WTC11 (cell line): Measurements from ENCODE around the gene THEM5.

ENCODE experiments used
- CREB1 ChIP-seq: sonication (generic); formaldehyde crosslinking; IDR thresholded peaks from 2 replicates; pipeline ENCODE4 v1.8.0; 2023; ENCODE audit warnings: mild to moderate bottlenecking, missing genetic modification reagents
- ETV6 ChIP-seq: sonication (generic); formaldehyde crosslinking; IDR thresholded peaks from 2 replicates; pipeline ENCODE4 v1.8.1; 2022; ENCODE audit warnings: mild to moderate bottlenecking, missing genetic modification reagents
- FOXP1 ChIP-seq: sonication (generic); formaldehyde crosslinking; IDR thresholded peaks from 2 replicates; pipeline ENCODE4 v1.8.0; 2022; ENCODE audit warnings: missing genetic modification reagents, mild to moderate bottlenecking, moderate library complexity, borderline replicate concordance
- GTF2I ChIP-seq: fragments of 250-450 bp; sonication (Bioruptor Pico); conservative IDR thresholded peaks from 2 replicates; pipeline ENCODE4 v1.4.0; 2021; ENCODE audit warnings: mild to moderate bottlenecking
- NR2C2 ChIP-seq: sonication (generic); formaldehyde crosslinking; IDR thresholded peaks from 2 replicates; pipeline ENCODE4 v1.8.0; 2022; ENCODE audit warnings: mild to moderate bottlenecking, missing genetic modification reagents
- PRRX2 ChIP-seq: fragments of 250-450 bp; sonication (Bioruptor Pico); IDR thresholded peaks from 2 replicates; pipeline ENCODE4 v1.8.0; 2021; ENCODE audit warnings: mild to moderate bottlenecking
- TF ChIP-seq, protein P1 (sequence below): fragments of 200-600 bp; IDR thresholded peaks from 2 replicates; pipeline ENCODE4 v1.8.0; 2022; ENCODE audit warnings: antibody characterized with exemption
- TF ChIP-seq, protein P2 (sequence below): sonication (generic); formaldehyde crosslinking; IDR thresholded peaks from 2 replicates; pipeline ENCODE4 v1.8.0; 2022; ENCODE audit warnings: mild to moderate bottlenecking, missing genetic modification reagents

DNA sequence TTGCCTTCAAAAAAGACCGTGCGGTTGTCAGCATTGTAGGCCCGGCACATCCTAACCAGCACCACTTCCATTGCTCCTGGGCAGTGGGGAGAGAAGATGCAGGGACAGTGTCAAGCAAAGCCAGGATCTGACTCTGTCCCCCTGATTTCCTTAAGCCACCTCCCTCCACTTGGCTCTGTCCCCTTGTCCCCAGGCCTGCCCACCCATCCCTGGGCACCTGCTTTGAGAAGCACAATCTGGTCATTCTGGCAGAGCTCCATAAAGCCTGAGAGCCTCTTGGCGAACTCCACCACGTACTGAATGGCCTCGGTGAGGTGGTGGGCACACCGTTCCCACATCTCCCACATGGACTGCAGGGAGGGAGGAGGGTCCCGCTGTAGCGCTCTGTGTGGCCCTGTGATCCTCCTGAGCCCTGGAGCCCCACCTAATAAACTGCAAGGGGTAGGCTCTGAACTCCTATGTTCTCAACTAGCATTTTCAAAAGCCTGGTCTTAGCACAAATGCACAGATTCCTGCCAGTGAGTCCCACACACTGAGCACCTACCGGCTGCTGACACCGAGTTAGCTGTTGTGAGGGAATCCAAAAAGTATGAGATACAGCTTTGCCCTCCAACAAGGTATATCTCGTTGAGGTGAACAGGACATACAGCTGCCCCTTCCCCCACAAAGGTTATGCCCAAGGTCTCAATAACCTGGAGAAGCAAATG lies 40.1 kb downstream of the THEM5 start:
- TF ChIP-seq, protein P1, sequence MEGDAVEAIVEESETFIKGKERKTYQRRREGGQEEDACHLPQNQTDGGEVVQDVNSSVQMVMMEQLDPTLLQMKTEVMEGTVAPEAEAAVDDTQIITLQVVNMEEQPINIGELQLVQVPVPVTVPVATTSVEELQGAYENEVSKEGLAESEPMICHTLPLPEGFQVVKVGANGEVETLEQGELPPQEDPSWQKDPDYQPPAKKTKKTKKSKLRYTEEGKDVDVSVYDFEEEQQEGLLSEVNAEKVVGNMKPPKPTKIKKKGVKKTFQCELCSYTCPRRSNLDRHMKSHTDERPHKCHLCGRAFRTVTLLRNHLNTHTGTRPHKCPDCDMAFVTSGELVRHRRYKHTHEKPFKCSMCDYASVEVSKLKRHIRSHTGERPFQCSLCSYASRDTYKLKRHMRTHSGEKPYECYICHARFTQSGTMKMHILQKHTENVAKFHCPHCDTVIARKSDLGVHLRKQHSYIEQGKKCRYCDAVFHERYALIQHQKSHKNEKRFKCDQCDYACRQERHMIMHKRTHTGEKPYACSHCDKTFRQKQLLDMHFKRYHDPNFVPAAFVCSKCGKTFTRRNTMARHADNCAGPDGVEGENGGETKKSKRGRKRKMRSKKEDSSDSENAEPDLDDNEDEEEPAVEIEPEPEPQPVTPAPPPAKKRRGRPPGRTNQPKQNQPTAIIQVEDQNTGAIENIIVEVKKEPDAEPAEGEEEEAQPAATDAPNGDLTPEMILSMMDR = no peak
- TF ChIP-seq ETV6 (CRISPR knock-in tag) (no peak), FOXP1 (CRISPR knock-in tag) (no peak), GTF2I (CRISPR knock-in tag) (no peak), CREB1 (no peak), PRRX2 (CRISPR knock-in tag) (no peak), NR2C2 (CRISPR knock-in tag) (no peak)
- TF ChIP-seq, protein P2, sequence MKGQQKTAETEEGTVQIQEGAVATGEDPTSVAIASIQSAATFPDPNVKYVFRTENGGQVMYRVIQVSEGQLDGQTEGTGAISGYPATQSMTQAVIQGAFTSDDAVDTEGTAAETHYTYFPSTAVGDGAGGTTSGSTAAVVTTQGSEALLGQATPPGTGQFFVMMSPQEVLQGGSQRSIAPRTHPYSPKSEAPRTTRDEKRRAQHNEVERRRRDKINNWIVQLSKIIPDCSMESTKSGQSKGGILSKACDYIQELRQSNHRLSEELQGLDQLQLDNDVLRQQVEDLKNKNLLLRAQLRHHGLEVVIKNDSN (CRISPR knock-in tag) = no peak
